Testis (tissue), 2 donors: Measurements from ENCODE around the gene DOLK.

Experiments used
- CTCF ChIP-seq, 3 experiments: fragments of 450-650 bp in 2 of 3; fragments of 200-600 bp in 1 of 3; sonication (generic) in 1 of 3; IDR thresholded peaks; one replicate each; pipeline ENCODE4 v1.5.1; 2016 to 2019; ENCODE audit warnings: antibody characterized with exemption in 3 of 3, mild to moderate bottlenecking in 2 of 3, moderate library complexity in 1 of 3
- POLR2A ChIP-seq: fragments of 450-650 bp; IDR thresholded peaks from one replicate; pipeline ENCODE4 v1.6.1; 2017; ENCODE audit warnings: antibody characterized with exemption, mild to moderate bottlenecking, moderate library complexity

- no peak for TF ChIP-seq CTCF (IDR thresholded peaks at IDR 0.05)
- TF ChIP-seq POLR2A, result no peak
Observed at GRCh38 chr9:128995791-128996190, 48.4 kb upstream of the DOLK start.
